Daoy (cell line): ENCODE data around the gene IL11RA. TPM values are rescaled to one million over a fixed set of nuclear protein-coding genes. Genes with fewer than 3 reads are reported as not detected.

Experiments used
- total RNA-seq: library from RNA; depleted of rRNA; stranded (reverse); fragments of >200 nt; shearing (Covaris generic); gene quantifications from 2 replicates; pipeline ENCODE4 v1.2.3, GENCODE V29; 2014; rRNA removed

Gene IL11RA
- total RNA-seq, 1 experiment from 2014 or later, result 6.1 TPM

Other genes with a start within 250 kb of the IL11RA start
- gene FAM219A, start 193.6 kb upstream of the IL11RA start, total RNA-seq, result 14.9 and 16.2 TPM in 2 replicates
- not detected in 2 replicates for gene DNAI1, start 193.4 kb upstream of the IL11RA start, total RNA-seq
- 0.24 and 1.9 TPM in 2 replicates for gene ENHO, start 129.2 kb upstream of the IL11RA start, total RNA-seq
- 1.6 TPM in 1 of 2 replicates, not detected in the other for gene CNTFR, start 62.5 kb upstream of the IL11RA start, total RNA-seq
- 22.0 and 30.8 TPM in 2 replicates for gene RPP25L, start 40.1 kb upstream of the IL11RA start, total RNA-seq
- 99.6 and 157 TPM in 2 replicates for gene DCTN3, start 31.7 kb upstream of the IL11RA start, total RNA-seq
- gene ARID3C, start 23.1 kb upstream of the IL11RA start, total RNA-seq, result not detected in 2 replicates
- 72.3 and 88.6 TPM in 2 replicates for gene SIGMAR1, start 14.4 kb upstream of the IL11RA start, total RNA-seq
- gene GALT, start 5.5 kb upstream of the IL11RA start, total RNA-seq, result 8.2 and 20.2 TPM in 2 replicates
- gene CCL27, start 10.5 kb downstream of the IL11RA start, total RNA-seq, result not detected in 2 replicates
- gene CCL19, start 39.1 kb downstream of the IL11RA start, total RNA-seq, result not detected in 2 replicates
- gene CCL21, start 58.0 kb downstream of the IL11RA start, total RNA-seq, result not detected in 2 replicates